ENCODE data around the gene POU3F1. TPM values are rescaled to one million over a fixed set of nuclear protein-coding genes. Genes with fewer than 3 reads are reported as not detected.

Gene POU3F1
- total RNA-seq, 4 donors from 2014 or later = 8.8 to 28.5 (median 13.5) TPM

DNA sequence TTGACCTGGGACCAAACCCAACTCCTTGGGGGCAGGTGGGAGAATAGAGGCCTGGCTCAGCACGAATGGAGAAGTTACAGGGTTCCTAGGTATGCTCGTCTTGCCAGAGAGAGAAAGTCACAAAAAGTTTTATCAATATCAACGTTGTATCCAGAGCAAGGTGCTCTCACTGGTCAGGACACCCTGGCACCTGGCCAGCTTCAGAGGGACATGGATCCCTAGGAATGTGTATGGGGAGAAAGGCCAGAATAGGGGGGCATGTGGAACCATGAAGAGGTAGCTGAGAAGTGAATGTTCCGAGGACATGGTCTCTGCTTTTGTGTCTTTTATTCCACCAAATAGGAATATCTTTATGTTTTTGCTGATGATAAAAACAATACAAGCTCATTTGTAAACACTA, 9.4 kb upstream of the POU3F1 start:
- WGBS = 80% methylated on average over 4 of the region's 4 CpGs
- Histone ChIP-seq H3K27ac (no peak overlapping the region), H3K27me3 (peaks cover 9% of the 10 kb centered on the region), H3K4me3 (no peak overlapping the region), H3K36me3 (no peaks in the 10 kb centered on the region), H3K9me3 (no peaks in the 10 kb centered on the region), H3K4me1 (peaks cover 27% of the 10 kb centered on the region)
- TF ChIP-seq CTCF (IDR thresholded peaks at IDR 0.05) = no peak
- TF ChIP-seq POLR2AphosphoS5 (IDR thresholded peaks at IDR 0.05) = no peak
- TF ChIP-seq EP300 (IDR thresholded peaks at IDR 0.05) = no peak
- TF ChIP-seq POLR2A (IDR thresholded peaks at IDR 0.05) = no peak
- no peak for DNase-seq (ENCODE audit: low spot score in 2 of 2)

- DNase-seq (ENCODE audit: low spot score in 2 of 2) = no peak
- Histone ChIP-seq H3K4me3 (no peak overlapping the region), H3K27me3 (peaks cover 9% of the 10 kb centered on the region), H3K36me3 (no peaks in the 10 kb centered on the region), H3K9me3 (no peaks in the 10 kb centered on the region), H3K4me1 (peaks cover 28% of the 10 kb centered on the region), H3K27ac (no peak overlapping the region)
- TF ChIP-seq CTCF (IDR thresholded peaks at IDR 0.05) = no peak
- no peak for TF ChIP-seq EP300 (IDR thresholded peaks at IDR 0.05)
- TF ChIP-seq POLR2A (IDR thresholded peaks at IDR 0.05) = no peak
- no peak for TF ChIP-seq POLR2AphosphoS5 (IDR thresholded peaks at IDR 0.05)
- 92% methylated on average over 3 of the region's 3 CpGs for WGBS
Measured at GRCh38 chr1:38055398-38055797, 8.8 kb upstream of the POU3F1 start.

DNA sequence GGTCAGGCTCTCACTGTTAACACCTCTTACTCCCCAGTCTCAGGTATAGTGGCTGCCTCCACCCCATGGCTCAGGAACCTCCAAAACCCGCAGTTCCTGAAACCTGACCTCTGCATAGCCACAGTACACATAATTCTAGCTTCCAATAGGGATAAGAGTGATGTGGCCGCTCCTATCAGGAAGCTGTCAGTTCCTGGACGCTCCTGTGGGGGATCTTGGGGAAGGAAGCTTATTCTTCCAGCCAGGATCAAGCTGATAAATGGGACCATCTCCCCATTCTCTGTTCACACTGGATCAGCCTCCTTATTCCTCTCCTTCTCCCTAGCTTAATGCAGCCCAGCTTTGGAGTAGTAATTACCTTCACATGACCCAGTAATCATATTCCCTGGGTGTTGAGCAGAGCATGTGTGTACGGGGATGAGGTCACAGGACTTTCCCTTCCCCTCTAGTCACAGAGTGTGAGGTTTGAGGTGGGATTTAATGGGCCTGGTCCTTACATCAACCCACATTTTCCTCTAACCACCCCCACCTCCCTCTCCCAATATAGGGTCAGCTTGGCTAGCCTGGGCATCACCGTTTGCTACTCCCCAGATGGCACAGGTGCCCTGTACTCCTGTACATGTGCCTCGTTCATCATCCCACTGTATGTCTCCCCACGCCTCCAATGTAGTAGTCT, 7.0 kb upstream of the POU3F1 start:
- 53% methylated on average over 7 of the region's 7 CpGs for WGBS
- no peak for DNase-seq (ENCODE audit: low spot score in 2 of 2)
- Histone ChIP-seq H3K9me3 (no peaks in the 10 kb centered on the region), H3K27me3 (peaks cover 9% of the 10 kb centered on the region), H3K27ac (no peak overlapping the region), H3K4me1 (peaks cover 30% of the 10 kb centered on the region), H3K4me3 (no peak overlapping the region), H3K36me3 (no peaks in the 10 kb centered on the region)
- TF ChIP-seq CTCF (IDR thresholded peaks at IDR 0.05) (no peak), POLR2AphosphoS5 (IDR thresholded peaks at IDR 0.05) (no peak), POLR2A (IDR thresholded peaks at IDR 0.05) (no peak), EP300 (IDR thresholded peaks at IDR 0.05) (no peak)

GRCh38 chr1:38052750-38053415, 6.3 kb upstream of the POU3F1 start:
- no peak for TF ChIP-seq EP300 (IDR thresholded peaks at IDR 0.05)
- no peak for TF ChIP-seq CTCF (IDR thresholded peaks at IDR 0.05)
- TF ChIP-seq POLR2A (IDR thresholded peaks at IDR 0.05) = no peak
- TF ChIP-seq POLR2AphosphoS5 (IDR thresholded peaks at IDR 0.05) = no peak
- 31% methylated on average over 3 of the region's 3 CpGs for WGBS
- Histone ChIP-seq H3K4me1 (peaks cover 36% of the 10 kb centered on the region), H3K27ac (no peak overlapping the region), H3K36me3 (no peaks in the 10 kb centered on the region), H3K4me3 (no peak overlapping the region), H3K9me3 (no peaks in the 10 kb centered on the region), H3K27me3 (peaks cover 9% of the 10 kb centered on the region)
- DNase-seq (ENCODE audit: low spot score in 2 of 2) = no peak

- Histone ChIP-seq H3K36me3 (no peaks in the 10 kb centered on the region), H3K27ac (no peak overlapping the region), H3K4me3 (no peak overlapping the region), H3K9me3 (no peaks in the 10 kb centered on the region), H3K4me1 (peaks cover 46% of the 10 kb centered on the region), H3K27me3 (peaks cover 10% of the 10 kb centered on the region)
- DNase-seq (ENCODE audit: low spot score in 2 of 2) = no peak
- WGBS = 59% methylated on average over 7 of the region's 9 CpGs
- TF ChIP-seq EP300 (IDR thresholded peaks at IDR 0.05) = no peak
- TF ChIP-seq POLR2AphosphoS5 (IDR thresholded peaks at IDR 0.05) = no peak
- TF ChIP-seq CTCF (IDR thresholded peaks at IDR 0.05) = no peak
- no peak for TF ChIP-seq POLR2A (IDR thresholded peaks at IDR 0.05)
Measured at GRCh38 chr1:38051079-38051543, 4.5 kb upstream of the POU3F1 start.

Measured in suprapubic skin (tissue), 4 donors.